Fibroblast of pulmonary artery (primary cell): ENCODE data around the gene RRP8.

Experiments
- DNase-seq: peaks from one replicate; pipeline ENCODE4 v3.0.0-alpha.2; 2010; ENCODE audit warnings: low read depth
- H3K4me3 ChIP-seq: replicated peaks from 2 replicates; pipeline ENCODE4 v1.5.1; 2011; ENCODE audit warnings: low read depth, mild to moderate bottlenecking, control low read depth, low read length, moderate library complexity
- CTCF ChIP-seq: IDR thresholded peaks from 2 replicates; pipeline ENCODE4 v1.5.1; 2011; ENCODE audit warnings: mild to moderate bottlenecking, control low read depth, low read length, inconsistent platforms; ENCODE audit errors: missing control alignments

RRP8 gene

GRCh38 chr11:6576471-6577373 lies 26.7 kb downstream of the RRP8 start:
- TF ChIP-seq CTCF, result no peak
- DNase-seq, result peak; percentile 77

GRCh38 chr11:6574816-6575715 lies 28.4 kb downstream of the RRP8 start:
- TF ChIP-seq CTCF, result no peak
- DNase-seq, result no peak
- H3K4me3 ChIP-seq, result no peak overlapping the region

More at GRCh38 chr11:6576471-6577373, 26.7 kb downstream of the RRP8 start:
- H3K4me3 ChIP-seq, result no peak overlapping the region

GRCh38 chr11:6572215-6572614 lies 31.2 kb downstream of the RRP8 start:
- no peak for TF ChIP-seq CTCF
- peak; percentile 80 for DNase-seq
- H3K4me3 ChIP-seq, result no peak overlapping the region

- H3K4me3 ChIP-seq, result no peak overlapping the region
- no peak for DNase-seq
- TF ChIP-seq CTCF, result no peak
Measured at GRCh38 chr11:6571434-6572008, 31.9 kb downstream of the RRP8 start.

- no peak for DNase-seq
- no peak overlapping the region for H3K4me3 ChIP-seq
- no peak for TF ChIP-seq CTCF
Measured at GRCh38 chr11:6570691-6571427, 32.6 kb downstream of the RRP8 start.

- no peak for DNase-seq
- TF ChIP-seq CTCF, result no peak
Measured at GRCh38 chr11:6569706-6570105, 33.7 kb downstream of the RRP8 start.

More at GRCh38 chr11:6569706-6570105, 33.7 kb downstream of the RRP8 start:
- H3K4me3 ChIP-seq, result no peak overlapping the region
